Mucosa of descending colon (tissue), 3 donors: ENCODE results near the gene NUDT4. TPM values are rescaled to one million over a fixed set of nuclear protein-coding genes. Genes with fewer than 3 reads are reported as not detected.

Source experiments
- ATAC-seq: fragments of 200-7000 bp; cut with Tn5 transposase; one replicate; pipeline ENCODE4 v1.9.1; 2020; ENCODE audit warnings: mild to moderate bottlenecking, moderate library complexity
- DNase-seq, 3 donors: peaks; one replicate each; pipeline ENCODE4 v3.0.0-alpha.2; 2020
- H3K36me3 ChIP-seq: fragments of 200-600 bp; one replicate; pipeline ENCODE4 v1.8.0; 2021; ENCODE audit warnings: low read depth, mild to moderate bottlenecking
- H3K4me1 ChIP-seq: fragments of 200-600 bp; one replicate; pipeline ENCODE4 v1.8.0; 2021; ENCODE audit warnings: low read depth, mild to moderate bottlenecking
- H3K4me3 ChIP-seq: fragments of 200-600 bp; one replicate; pipeline ENCODE4 v1.8.0; 2021; ENCODE audit warnings: mild to moderate bottlenecking
- H3K9me3 ChIP-seq: fragments of 200-600 bp; one replicate; pipeline ENCODE4 v1.8.0; 2021; ENCODE audit warnings: mild to moderate bottlenecking
- intact Hi-C, 2 donors: fragments of 100-400 bp; cut with DNase I in 1 of 2; cut with micrococcal nuclease in 1 of 2; formaldehyde crosslinking; loops; one replicate each; pipeline versions ENCODE4 v1.11.0 to v1.11.1; 2022; cut with DNase I, micrococcal nuclease
- total RNA-seq, 3 donors: library from RNA; stranded (reverse); fragmentation: NEBNext Ultra II Directional in 2 of 3; extraction: Animal tissue kit (Norgen Biotek cat#: 25700) in 2 of 3; gene quantifications; one replicate each; pipeline versions ENCODE4 v1.2.1 to v1.2.4, GENCODE V29; 2021 to 2023
- TF ChIP-seq, protein P1 (sequence below): fragments of 200-600 bp; IDR thresholded peaks from one replicate; pipeline ENCODE4 v1.8.0; 2022; ENCODE audit warnings: antibody characterized with exemption, mild to moderate bottlenecking
- donor health status: DM: no; HTN: no; CAD: no; lungs with moderate emphysema.
- donor health status: DM: no; HTN: no; CAD: no.
- donor health status: DM: no; HTN: yes; CAD: no.

The NUDT4 gene
- total RNA-seq, 3 donors from 2014 or later: 76.9 to 136 (median 121) TPM

- intact Hi-C loops: no loop called here
- Histone ChIP-seq H3K4me1 (peaks cover 3% of the 10 kb centered on the region), H3K4me3 (no peak overlapping the region), H3K9me3 (no peaks in the 10 kb centered on the region), H3K36me3 (no peaks in the 10 kb centered on the region)
- TF ChIP-seq, protein P1, sequence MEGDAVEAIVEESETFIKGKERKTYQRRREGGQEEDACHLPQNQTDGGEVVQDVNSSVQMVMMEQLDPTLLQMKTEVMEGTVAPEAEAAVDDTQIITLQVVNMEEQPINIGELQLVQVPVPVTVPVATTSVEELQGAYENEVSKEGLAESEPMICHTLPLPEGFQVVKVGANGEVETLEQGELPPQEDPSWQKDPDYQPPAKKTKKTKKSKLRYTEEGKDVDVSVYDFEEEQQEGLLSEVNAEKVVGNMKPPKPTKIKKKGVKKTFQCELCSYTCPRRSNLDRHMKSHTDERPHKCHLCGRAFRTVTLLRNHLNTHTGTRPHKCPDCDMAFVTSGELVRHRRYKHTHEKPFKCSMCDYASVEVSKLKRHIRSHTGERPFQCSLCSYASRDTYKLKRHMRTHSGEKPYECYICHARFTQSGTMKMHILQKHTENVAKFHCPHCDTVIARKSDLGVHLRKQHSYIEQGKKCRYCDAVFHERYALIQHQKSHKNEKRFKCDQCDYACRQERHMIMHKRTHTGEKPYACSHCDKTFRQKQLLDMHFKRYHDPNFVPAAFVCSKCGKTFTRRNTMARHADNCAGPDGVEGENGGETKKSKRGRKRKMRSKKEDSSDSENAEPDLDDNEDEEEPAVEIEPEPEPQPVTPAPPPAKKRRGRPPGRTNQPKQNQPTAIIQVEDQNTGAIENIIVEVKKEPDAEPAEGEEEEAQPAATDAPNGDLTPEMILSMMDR: no peak
- no peak for DNase-seq
- ATAC-seq: no peak
Observed at GRCh38 chr12:93451423-93452158, 73.9 kb downstream of the NUDT4 start.

- H3K4me1 ChIP-seq: peaks cover 3% of the 10 kb centered on the region
- H3K36me3 ChIP-seq: no peaks in the 10 kb centered on the region
- no peak overlapping the region for H3K4me3 ChIP-seq
- ATAC-seq: no peak
- no peaks in the 10 kb centered on the region for H3K9me3 ChIP-seq
- intact Hi-C loops: no loop called here
- TF ChIP-seq, protein P1: no peak
- no peak for DNase-seq
Observed at GRCh38 chr12:93453633-93454032, 75.9 kb downstream of the NUDT4 start.

DNA sequence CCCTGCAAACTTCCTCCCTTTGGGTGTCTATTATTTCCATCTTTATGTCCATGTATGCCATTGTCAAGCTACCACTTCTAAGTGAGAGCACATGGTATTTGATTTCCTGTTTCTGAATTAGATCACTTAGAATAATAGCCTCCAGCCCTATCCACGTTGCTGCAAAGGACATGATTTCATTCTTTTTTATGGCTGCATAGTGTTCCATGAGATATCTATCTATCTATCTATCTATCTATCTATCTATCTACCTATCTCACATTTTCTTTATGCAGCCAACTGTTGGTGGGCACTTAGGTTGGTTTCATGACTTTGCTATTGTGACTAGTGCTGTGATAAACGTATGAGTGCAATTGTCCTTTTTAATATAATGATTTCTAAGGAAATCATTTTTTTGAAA is 78.4 kb downstream of the NUDT4 start:
- TF ChIP-seq, protein P1: no peak
- Histone ChIP-seq H3K9me3 (no peaks in the 10 kb centered on the region), H3K4me3 (no peak overlapping the region), H3K36me3 (no peaks in the 10 kb centered on the region), H3K4me1 (no peaks in the 10 kb centered on the region)
- no peak for DNase-seq
- intact Hi-C loops: no loop called here
- ATAC-seq: no peak

Other genes starting within 250 kb of the NUDT4 start
- 10 to 100 TPM; 65.5 to 92.2 (median 81.3) TPM for gene UBE2N, start 64.0 kb downstream of the NUDT4 start, total RNA-seq
- 10 to 100 TPM; 51.3 to 62.4 (median 61.5) TPM for gene MRPL42, start 89.6 kb downstream of the NUDT4 start, total RNA-seq
- gene SOCS2, start 194.8 kb downstream of the NUDT4 start, total RNA-seq: 10 to 100 TPM; 23.3 to 40.7 (median 27.6) TPM